ENCODE measurements around the gene MMP23B. TPM values are rescaled to one million over a fixed set of nuclear protein-coding genes. Genes with fewer than 3 reads are reported as not detected.

Gene MMP23B
- total RNA-seq, 1 donor from 2014 or later: 0.35 TPM

GRCh38 chr1:1598051-1598719 is 33.8 kb upstream of the MMP23B start:
- no peak for TF ChIP-seq CTCF (IDR thresholded peaks at IDR 0.05)
- ATAC-seq (ENCODE audit: low read depth) (no peak), DNase-seq (no peak)
- intact Hi-C loops (cut with micrococcal nuclease): no loop called here
- Mint-ChIP-seq H3K4me3 (no peak overlapping the region), H3K36me3 (ENCODE audit: low read depth) (no peaks in the 10 kb centered on the region), H3K9me3 (no peaks in the 10 kb centered on the region), H3K27ac (no peak overlapping the region), H3K4me1 (peaks cover 21% of the 10 kb centered on the region), H3K27me3 (peaks cover 6% of the 10 kb centered on the region)
- ChIA-PET POLR2A (interaction anchor here (0.6 to 1.5 kb wide), 3 partner anchors 9 to 88 kb away, joined by 3 to 7 read pairs (median 4); partner anchors contain the start of gene MIB2), CTCF (no interaction called here)

GRCh38 chr1:1598720-1599029 is 33.3 kb upstream of the MMP23B start:
- Mint-ChIP-seq H3K4me1 (peaks cover 25% of the 10 kb centered on the region), H3K36me3 (ENCODE audit: low read depth) (no peaks in the 10 kb centered on the region), H3K27me3 (peaks cover 6% of the 10 kb centered on the region), H3K9me3 (no peaks in the 10 kb centered on the region), H3K27ac (no peak overlapping the region), H3K4me3 (peak overlapping the region; percentile 78)
- CTCF ChIA-PET: no interaction called here
- DNase-seq (no peak), ATAC-seq (ENCODE audit: low read depth) (no peak)
- POLR2A ChIA-PET: interaction anchor here (1.5 kb wide), 1 partner anchor 16 kb away, joined by 7 read pairs; the partner anchor contains the start of gene MIB2
- intact Hi-C loops (cut with micrococcal nuclease): no loop called here
- no peak for TF ChIP-seq CTCF (IDR thresholded peaks at IDR 0.05)

- no peak for DNase-seq
- intact Hi-C loops (cut with micrococcal nuclease): no loop called here
- H3K27me3 Mint-ChIP-seq: peaks cover 6% of the 10 kb centered on the region
- ChIA-PET POLR2A (interaction anchor here (1.5 kb wide), 1 partner anchor 15 kb away, joined by 7 read pairs; the partner anchor contains the start of gene MIB2), CTCF (no interaction called here)
- H3K27ac Mint-ChIP-seq: no peak overlapping the region
- no peaks in the 10 kb centered on the region for H3K9me3 Mint-ChIP-seq
- peak overlapping the region; percentile 78 for H3K4me3 Mint-ChIP-seq
- TF ChIP-seq CTCF (IDR thresholded peaks at IDR 0.05): no peak
- ATAC-seq (ENCODE audit: low read depth): peak; percentile 53
- no peaks in the 10 kb centered on the region for H3K36me3 Mint-ChIP-seq (ENCODE audit: low read depth)
- peaks cover 25% of the 10 kb centered on the region for H3K4me1 Mint-ChIP-seq
These were observed 32.7 kb upstream of the MMP23B start for GRCh38 chr1:1599030-1599934.

- CTCF ChIA-PET: no interaction called here
- TF ChIP-seq CTCF (IDR thresholded peaks at IDR 0.05): no peak
- intact Hi-C loops (cut with micrococcal nuclease): no loop called here
- Mint-ChIP-seq H3K9me3 (no peaks in the 10 kb centered on the region), H3K27me3 (peaks cover 6% of the 10 kb centered on the region), H3K4me3 (peak within 1 kb of the TSS; percentile 78), H3K4me1 (peaks cover 25% of the 10 kb centered on the region), H3K27ac (no peak within 1 kb of the TSS), H3K36me3 (ENCODE audit: low read depth) (no peaks in the 10 kb centered on the region)
- POLR2A ChIA-PET: no interaction called here
- DNase-seq (no peak), ATAC-seq (ENCODE audit: low read depth) (peak; percentile 29)
These were observed 31.8 kb upstream of the MMP23B start, which contains the start of gene FNDC10 for GRCh38 chr1:1599935-1600860. Gene FNDC10, minus strand, starts transcription at chr1:1600135. Its CDS starts 120 bp downstream, at chr1:1600015.
